SK-N-MC (cell line): Measurements from ENCODE around the gene FARSB.

Source experiments
- EZH2 ChIP-seq: fragments of 200-600 bp; sonication (generic); IDR thresholded peaks from one replicate; pipeline ENCODE4 v1.6.1; 2017; ENCODE audit warnings: antibody characterized with exemption
- POLR2AphosphoS5 ChIP-seq: IDR thresholded peaks from 2 replicates; pipeline ENCODE4 v1.6.1; 2012; ENCODE audit warnings: mild to moderate bottlenecking, low read depth, low read length, borderline replicate concordance

GRCh38 chr2:222582928-222583327 lies 73.0 kb downstream of the FARSB start:
- TF ChIP-seq EZH2 = no peak
- no peak for TF ChIP-seq POLR2AphosphoS5
